ENCODE data around the gene TADA2B. TPM values are rescaled to one million over a fixed set of nuclear protein-coding genes. Genes with fewer than 3 reads are reported as not detected.

TADA2B gene
- polyA plus RNA-seq, 10 donors = 16.5 to 23.9 (median 20.4) TPM

DNA sequence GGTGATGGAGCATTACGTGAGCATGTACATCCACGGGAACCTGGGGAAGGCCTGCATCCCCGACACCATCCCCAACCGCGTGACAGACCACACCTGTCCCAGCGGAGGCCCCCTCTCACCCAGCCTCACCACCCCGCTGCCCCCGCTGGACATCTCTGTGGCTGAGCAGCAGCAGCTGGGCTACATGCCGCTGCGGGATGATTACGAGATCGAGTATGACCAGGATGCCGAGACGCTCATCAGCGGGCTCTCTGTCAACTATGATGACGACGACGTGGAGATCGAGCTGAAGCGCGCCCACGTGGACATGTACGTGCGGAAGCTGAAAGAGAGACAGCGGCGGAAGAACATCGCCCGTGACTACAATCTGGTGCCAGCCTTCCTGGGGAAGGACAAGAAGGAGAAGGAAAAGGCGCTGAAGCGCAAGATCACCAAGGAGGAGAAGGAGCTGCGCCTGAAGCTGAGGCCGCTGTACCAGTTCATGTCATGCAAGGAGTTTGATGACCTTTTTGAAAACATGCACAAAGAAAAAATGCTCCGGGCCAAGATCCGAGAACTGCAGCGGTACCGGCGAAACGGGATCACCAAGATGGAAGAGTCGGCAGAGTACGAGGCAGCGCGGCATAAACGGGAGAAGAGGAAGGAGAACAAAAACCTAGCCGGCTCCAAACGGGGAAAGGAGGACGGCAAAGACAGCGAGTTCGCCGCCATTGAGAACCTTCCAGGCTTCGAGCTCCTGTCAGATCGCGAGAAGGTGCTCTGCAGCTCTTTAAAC lies 11.1 kb downstream of the TADA2B start:
- no peak for DNase-seq

DNA sequence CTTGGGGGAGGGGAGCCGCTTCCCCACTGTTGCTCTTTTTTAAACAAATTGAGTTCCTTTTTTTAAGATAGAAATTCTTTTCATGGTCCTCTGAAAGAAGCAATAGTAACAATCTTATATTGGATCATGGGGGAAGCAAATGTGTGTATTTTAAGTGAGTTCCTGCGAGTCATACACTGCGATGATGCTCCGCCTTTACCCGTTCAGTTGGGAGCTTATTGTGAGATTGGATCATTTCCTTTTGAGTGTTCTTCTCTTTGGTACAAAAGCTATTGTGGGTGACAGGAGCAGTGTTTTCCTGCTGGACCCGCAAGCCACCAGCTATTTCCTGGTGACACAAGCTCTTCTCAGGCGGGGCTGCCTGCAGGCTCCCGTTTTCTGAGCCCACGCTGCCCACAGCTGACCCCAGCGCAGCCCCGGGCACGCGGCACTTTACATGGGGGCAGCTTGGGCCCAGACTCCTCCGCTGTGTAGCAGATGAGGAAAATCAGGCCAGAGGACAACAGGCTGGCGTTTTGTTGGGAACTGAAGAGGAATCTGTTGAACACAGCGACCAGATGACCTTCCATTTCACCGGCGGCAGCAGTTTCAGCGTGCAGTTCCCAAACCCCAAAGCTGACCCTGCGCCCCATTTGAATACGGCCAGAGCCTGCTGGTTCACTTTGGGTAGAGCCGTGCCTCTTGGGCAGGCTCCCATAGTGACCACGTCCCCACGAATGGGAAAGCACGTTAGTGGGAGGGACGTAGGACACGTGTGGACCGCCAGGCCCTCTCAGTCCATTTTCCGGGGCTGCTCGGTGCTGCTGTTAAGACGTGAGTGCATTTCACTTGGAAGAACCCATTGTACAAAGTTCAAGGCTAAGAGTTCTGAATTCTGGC lies 12.2 kb downstream of the TADA2B start:
- no peak for DNase-seq

DNA sequence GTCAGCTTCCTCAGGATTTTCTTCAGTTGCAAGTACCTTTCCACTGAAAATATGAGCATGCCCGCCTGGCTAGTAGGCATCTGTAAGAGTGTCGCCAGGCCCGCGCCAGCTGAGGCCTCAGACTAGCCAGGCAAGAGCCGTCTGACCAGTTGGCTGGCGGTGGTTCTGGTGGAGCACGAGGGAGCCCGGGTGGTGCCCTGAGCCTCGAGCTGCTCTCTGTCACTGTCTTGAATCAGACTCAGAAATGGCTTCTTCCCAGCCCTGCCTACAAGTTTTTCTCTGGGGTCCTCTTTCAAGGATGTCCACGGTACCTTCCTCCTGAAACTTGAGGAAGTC lies 12.8 kb downstream of the TADA2B start:
- no peak for DNase-seq

DNA sequence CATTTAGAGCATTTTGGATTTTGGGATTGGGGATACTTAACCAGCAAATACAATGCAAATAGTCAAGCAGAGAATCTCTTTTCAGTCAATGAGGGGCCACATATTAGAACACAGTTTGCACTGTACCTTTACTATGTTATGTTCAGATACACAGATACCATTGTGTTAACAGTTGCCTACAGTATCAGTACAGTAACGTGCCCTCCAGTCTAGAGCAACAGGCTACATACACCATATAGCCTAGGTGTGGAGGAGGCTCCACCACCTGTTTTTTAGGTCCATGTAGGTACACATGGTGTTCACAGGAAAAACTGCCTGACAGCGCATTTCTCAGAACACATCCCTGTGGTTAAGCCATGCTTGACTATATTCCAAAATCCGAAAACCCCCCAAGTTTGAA lies 15.6 kb downstream of the TADA2B start:
- no peak for DNase-seq

DNA sequence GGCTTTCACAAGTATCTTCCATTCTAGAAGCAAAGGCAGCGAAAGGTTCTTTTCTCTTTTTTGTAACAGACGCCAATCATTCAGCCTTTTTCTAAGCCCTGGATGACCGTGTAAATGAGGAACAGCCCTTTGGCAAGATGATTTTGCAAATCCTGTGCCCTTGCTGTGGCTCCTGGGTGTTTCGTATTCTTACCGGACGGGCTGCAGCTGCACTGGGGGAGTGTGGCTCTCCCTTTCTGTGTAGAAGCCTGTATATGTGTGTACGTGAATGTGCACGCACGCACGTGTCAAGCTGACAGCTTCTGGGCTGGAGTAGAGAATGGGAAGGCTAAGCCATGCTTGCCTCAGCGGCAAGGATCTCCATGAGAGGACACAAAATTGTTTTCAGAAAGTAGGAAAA lies 16.5 kb downstream of the TADA2B start:
- DNase-seq = no peak

DNA sequence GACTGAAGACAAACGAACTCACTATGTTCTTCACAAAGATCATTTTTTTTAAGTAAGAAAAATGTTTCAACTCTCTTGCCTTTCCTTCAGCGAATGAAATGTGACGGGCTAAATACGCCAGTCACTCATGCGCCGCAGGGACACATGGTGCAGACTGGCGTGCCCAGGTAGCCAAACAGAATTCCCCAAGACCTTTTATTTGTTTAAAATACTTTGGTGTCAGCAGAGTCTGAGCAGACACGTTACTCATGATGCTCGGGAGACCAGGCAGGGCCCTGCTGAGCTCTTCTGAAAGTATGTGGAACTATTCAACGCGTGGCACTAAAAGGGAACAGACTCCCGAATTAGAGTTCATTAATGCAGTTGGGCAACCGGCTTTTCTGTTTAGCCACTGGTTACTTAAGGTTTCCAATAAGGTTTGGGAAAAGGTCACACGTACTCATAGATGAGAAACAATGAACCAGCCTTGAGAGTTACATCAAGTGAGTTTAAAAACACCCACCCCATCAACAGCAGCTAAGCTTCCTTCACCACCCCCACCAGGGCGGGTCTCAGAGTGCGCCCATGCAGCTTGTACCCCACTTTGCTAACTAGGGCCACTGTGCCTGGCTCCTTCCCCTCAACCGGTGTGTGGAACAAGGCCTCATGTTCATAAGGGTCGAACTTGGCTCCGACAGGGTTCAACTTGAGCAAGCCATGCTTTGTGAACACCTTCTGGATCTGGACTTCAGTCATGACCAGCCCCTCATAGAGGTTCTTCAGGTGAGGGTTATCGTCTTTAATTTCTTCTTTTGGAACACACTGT lies 17.4 kb downstream of the TADA2B start:
- no peak for DNase-seq

DNA sequence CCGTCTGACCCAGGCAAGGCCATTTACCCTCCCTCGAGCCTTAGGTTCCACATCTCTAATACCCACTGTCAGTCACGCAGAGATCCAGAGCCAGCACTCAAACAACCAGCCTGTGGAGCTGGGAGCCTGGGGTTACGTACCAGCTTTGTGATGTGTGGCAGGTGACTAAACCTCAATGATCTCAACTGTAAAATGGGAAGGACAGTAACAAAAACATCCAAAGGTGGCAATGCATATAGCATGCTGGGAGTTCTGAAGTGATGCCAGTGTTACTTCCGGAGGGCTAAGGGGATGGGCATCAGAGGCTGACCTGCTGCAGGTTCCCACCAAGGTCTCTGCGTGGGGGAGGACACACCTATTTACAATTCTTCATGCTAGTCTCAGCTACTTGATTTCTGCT lies 18.6 kb downstream of the TADA2B start:
- no peak for DNase-seq

DNA sequence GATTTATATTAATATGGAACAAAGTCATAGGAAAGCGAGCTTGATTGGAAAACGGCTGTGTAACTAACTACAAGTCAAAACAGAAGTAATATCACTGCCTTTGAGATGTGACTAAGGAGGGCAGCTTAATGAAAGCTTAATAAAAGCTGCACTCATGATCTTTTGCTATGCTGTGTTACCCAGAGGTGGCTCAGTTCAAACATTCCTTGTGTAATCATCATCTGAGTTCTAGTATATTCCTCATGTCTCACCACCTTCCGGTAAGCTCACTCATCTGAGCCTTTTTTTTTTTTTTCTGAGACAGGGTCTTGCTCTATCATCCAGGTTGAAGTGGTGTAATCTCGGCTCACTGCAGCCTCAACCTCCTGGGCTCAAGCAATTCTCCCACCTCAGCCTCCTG lies 19.6 kb downstream of the TADA2B start:
- DNase-seq = no peak

DNA sequence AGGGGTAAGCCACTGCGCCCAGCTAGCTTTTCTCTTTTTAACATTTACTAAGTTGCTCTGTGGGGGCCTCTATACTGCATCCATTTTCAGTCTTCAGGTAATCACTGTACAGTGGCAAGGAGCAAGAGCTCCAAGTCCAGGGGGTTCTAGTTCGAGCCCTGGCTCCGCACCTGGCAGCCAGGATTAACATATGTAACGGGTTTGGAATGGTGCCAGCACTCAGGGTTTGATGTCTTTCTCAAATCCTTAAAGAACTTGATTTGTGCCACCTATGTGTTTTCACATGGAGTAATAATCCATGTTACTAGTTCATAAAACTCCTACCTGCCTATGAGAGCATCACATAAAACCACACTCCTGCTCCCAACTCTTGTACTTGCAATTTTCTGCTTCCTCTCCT lies 20.2 kb downstream of the TADA2B start:
- DNase-seq = no peak

DNA sequence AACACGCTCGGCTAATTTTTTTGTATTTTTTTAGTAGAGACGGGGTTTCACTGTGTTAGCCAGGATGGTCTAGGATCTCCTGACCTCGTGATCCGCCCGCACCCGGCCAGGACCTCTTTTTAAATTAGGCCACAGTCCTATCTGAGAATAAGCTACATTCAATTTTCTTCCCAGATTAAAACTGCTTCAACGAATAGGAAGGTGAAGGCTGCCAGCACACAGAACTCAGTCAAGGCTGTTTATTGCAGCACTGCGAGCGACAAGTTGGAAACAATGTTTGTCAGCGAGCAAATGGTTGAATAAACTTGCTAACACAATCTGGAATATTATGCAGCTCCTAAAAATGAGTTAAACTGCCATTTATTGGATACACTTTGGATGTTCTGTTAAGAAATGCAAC lies 22.8 kb downstream of the TADA2B start:
- no peak for DNase-seq

DNA sequence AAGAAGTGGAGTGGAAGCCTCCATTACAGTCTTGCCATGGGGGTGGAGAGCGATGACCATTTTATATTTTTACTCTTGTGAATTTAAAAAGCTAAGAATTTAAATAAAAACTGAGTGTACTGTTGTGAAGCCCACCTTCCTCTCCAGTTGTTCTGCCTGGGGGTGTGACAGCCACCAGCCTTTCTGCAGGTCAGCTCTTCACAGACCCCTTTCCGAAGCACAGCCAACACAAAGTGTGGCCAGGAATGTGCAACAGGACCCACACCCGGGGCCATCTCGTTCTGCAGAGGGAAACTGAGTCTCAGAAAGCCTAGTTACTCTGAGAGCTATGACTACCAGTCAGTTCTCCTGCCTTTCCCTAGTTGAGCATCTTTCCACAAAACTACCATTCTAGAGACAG lies 23.3 kb downstream of the TADA2B start:
- no peak for DNase-seq

DNA sequence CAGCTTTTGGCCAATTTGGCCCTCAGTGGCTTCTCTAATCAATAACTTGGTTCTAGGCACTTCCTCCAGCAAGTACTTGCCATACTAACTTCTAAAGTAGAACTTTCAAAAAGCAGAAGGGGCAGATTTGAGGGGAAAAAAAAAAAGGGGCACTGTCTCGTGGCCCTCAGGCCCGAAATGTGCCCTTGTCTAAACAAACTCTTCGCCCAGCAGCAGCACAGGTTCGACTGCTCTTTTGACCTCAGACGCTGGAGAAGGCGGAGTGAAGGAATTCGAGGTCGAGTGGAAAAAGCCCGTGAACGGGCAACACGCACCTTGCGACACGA lies 23.9 kb downstream of the TADA2B start:
- no peak for DNase-seq

DNA sequence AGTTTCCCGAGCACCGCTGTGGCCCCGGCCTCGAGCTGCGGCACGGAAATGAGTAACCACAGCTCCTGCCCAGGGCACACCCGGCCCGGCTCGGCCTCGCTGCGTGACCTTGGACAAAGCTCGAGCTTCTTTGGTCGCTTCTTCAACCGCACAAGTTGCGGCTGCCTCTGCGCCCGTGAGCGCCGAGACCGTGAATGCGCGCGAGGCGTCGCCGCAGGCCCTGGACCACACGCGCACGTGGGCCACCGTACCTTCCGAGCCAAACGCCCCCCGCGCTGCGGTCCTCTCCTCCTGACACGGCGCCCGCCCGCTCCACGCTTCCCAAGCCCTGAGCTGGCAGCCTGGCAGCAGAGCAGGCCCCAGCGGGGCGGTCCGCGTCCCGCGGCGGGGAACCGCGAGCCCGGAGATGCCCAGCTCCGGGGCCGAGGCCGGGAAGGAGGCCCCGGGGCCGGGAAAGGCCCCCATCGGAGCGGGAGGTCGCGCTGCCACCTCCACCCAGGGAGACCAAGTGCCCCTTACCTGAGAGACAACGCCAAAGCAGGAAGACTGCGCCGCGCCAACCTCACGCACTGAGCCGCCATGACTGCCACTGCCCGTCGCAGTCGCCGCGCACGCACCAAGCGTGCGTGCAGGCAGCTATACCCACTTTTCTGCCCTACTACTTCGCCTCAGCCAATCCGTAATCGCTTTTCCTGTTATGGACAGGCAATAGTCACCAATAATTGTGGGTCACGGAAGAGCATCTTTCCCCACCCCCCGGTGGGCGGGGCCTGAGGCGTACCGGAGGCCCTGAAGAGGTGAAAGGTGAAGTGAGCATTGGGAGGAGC lies 24.5 kb downstream of the TADA2B start, which contains the start of gene GRPEL1:
Gene GRPEL1 (minus strand): TSS at position 613 of the 827 bp plus-strand sequence. CDS start 32 bp downstream, at position 581.
- DNase-seq = peak; percentile 100

DNA sequence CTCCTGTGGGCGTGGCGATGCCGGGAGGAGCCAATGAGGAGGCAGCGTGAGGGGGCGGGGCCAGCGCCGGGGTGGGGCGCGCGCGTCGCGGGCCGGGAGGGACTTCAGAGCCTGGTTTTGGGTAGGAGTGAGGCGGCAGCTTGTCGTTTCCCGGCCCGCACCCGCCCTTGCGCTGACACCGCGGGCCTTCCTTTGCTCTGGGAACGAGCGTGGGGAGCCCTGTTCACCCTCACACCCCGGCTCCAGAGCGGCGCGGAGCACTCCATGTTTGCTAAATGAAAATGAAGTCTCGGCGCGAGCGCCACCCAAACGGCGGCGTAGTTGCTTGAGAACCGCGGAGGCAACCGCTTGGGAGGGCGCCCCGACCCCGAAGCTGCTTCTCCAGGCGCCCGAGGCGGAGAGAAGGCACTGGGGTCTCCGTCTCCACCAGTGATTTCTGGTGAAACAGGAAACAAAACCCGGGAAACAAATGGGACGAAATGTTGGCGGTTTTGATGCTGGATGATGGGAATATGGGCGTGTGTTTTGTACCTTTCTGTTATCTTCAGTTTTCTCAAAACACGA lies 25.2 kb downstream of the TADA2B start:
- no peak for DNase-seq

DNA sequence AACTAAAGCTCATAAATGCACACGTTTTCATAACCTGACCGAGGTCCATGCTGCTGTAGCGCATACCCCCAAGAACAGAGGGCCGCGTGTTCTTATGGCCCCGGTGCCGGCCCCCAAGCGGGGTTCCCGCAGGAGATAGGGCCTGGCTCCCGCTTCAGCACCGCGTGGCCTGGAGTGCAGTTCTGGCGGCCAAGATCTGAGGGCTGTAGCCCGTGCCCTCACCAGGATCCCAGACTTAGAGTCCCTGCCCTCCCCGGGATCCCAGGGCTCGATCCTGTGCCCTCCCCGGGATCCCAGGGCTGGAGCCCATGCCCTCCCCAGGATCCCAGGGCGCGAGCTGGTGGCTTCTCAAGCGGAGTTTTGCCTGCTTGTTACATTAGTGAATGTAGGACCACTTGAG lies 25.7 kb downstream of the TADA2B start:
- peak in 1 of 3 donors; percentile 56 for DNase-seq

DNA sequence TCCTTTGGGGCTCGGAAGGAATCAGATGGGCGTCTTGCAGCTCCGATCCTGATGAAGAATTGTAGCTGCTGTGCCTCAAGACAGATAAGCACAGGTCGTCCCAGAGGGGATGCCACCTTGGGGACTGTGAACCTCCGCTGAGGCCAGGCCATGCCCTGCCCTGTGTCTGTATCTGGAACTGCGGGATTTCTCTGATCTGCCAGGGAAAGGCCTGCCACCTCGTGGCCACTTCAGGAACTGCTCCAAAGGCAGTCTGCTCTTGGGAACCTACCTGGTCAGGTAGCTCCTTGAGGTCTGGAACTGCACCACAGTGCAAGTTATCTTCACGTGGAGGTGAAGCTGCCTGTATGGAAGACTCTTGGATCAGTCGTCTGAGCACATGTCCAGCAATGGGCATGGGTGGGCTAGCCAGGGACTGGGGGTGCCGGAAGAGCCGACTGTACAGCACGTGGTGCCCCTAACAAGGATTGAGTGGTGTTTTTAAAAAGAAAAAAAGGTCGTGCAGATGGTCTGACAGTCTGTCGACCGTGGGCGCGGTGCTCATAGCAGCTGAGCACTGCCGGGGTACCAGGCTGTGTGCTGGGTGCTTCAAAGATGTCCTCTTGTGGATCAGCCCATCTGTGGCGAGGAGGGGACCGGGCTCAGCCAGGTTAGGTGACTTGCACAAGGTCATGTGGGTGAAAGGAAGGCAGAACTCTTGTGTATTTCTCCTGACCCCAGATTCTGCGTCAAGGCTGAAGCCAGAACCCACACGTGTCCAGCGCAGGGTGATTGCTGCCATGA lies 27.7 kb downstream of the TADA2B start:
- DNase-seq = peak; percentile 59 to 82 (median 74)

DNA sequence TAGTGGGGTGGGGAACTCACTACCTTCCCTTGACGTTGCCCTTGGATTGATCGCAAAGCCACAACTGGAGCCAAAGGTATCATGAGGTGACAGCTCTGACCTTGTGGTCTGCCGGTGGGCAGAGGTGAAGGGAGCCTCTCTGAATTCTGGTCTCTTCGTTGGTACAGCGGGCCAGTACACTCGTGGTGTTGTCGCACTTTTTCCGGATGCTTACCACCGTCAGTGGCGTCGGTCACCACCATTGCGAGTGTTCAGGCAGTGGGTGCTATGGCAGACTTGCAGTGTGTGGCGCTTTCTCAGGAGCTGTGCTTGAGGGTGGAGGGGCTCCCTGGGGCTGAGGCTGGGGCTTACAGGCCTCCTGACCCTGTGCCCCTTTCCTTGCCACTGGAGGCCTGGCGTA lies 29.9 kb downstream of the TADA2B start:
- DNase-seq = no peak

DNA sequence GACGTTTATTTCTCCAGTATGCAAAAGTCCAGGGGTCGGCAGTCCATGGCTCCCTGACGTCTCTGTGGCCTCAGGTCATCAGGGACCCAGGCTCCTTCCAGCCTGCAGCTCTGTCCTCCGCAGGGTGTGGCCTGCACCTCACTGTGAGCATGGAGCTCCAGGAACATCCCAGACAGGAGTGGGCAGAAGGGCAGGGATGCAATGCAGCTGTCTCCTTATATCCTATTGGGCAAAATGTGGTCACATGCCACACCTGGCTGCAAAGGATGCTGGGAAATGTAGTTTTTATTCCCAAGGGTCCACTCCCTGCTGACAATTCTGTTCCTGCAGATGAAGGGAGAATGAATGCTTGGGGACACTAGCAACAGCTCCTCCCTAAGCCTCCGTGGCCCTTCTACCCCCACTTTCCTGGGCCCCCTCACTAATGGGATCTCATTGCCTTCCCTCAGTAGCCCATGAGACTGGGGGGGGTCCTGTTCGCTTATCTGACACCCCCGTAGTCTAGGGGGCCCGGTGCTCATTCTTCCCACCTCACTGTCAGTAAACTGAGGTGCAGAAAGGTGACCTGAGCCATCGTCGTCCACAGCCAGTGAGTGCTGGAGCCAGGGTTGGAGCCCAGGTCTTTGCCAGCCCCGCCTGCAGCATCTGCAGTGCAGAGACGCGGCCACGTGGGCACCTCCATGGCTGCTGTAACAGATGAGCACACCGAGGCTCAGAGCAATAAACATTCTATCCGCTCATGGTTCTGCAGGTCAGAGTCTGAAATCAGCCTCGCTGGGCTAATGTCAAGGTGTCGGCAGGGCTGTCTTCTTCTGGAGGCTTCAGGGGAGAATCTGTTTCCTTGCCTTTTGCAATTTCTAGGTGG lies 30.6 kb downstream of the TADA2B start:
- DNase-seq = peak in 2 of 3 donors; percentile 47 to 49

DNA sequence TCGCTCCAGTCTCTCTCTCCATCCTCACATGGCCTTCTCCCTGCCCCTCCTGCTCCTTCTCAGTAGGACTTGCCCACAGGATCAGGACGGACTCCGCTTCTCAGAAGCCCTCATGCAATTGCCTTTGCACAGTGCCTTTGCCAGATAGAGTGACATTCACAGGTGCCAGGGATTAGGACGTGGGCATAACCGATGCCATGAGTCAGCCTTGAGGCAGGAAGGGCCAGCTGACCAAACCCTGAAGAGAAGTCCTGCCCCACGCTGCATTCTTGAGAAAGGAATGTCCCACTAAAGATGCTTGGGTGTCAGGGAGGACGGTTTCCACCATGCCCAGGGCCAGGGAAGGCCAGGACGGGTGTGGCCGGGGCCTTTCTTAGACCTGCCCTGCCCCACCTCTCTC lies 31.3 kb downstream of the TADA2B start:
- DNase-seq = peak; percentile 58 to 66 (median 65)

All from muscle of back (tissue), 11 donors.